Brain microvascular endothelial cell (primary cell): Measurements from ENCODE around the gene GSTCD.
"Not testable (repeated sequence)": the region's sequence is repeated elsewhere in the genome, so short reads cannot be mapped to it uniquely, and the experiment has no call there.

Experiments used
- DNase-seq: peaks from one replicate; pipeline ENCODE4 v3.0.0-alpha.2; 2020
- H3K27ac ChIP-seq: fragments of 250-450 bp; sonication (Bioruptor Pico); 2 replicates; pipeline ENCODE4 v1.5.1; 2020; ENCODE audit warnings: mild to moderate bottlenecking, moderate library complexity
- H3K27me3 ChIP-seq: fragments of 250-450 bp; sonication (Bioruptor Pico); replicated peaks from 2 replicates; pipeline ENCODE4 v1.5.1; 2020; ENCODE audit warnings: mild to moderate bottlenecking
- H3K36me3 ChIP-seq: fragments of 250-450 bp; sonication (Bioruptor Pico); replicated peaks from 2 replicates; pipeline ENCODE4 v1.5.1; 2020; ENCODE audit warnings: mild to moderate bottlenecking
- H3K4me3 ChIP-seq: 2 replicates; pipeline ENCODE4 v1.5.1; 2011; ENCODE audit warnings: low read depth, mild to moderate bottlenecking, control low read depth, low read length, moderate library complexity
- CTCF ChIP-seq: IDR thresholded peaks from 2 replicates; pipeline ENCODE4 v1.5.1; 2011; ENCODE audit warnings: low read depth, mild to moderate bottlenecking, moderate library complexity, low read length, control low read depth, inconsistent platforms; ENCODE audit errors: missing control alignments
- in situ Hi-C: cut with HindIII; loops from 2 replicates; pipeline ENCODE4 v1.10.0; 2017; ENCODE audit warnings: low sequenced_read_pairs, low pct_ligation_motif_present

The GSTCD gene

GRCh38 chr4:105686571-105686970 is 22.0 kb upstream of the GSTCD start:
- no peak for TF ChIP-seq CTCF
- Histone ChIP-seq H3K27ac (no peak overlapping the region), H3K4me3 (no peak overlapping the region), H3K36me3 (peaks cover 16% of the 10 kb centered on the region), H3K27me3 (no peaks in the 10 kb centered on the region)
- in situ Hi-C loops, result no loop called here
- no peak for DNase-seq

GRCh38 chr4:105694812-105695211 is 13.8 kb upstream of the GSTCD start:
- in situ Hi-C loops, result not testable (repeated sequence)

GRCh38 chr4:105695832-105696231 is 12.8 kb upstream of the GSTCD start:
- H3K27ac ChIP-seq, in situ Hi-C loops, H3K27me3 ChIP-seq, DNase-seq, H3K4me3 ChIP-seq: not testable (repeated sequence)
- H3K36me3 ChIP-seq, result peaks cover 22% of the 10 kb centered on the region

More at GRCh38 chr4:105694812-105695211, 13.8 kb upstream of the GSTCD start:
- not testable (repeated sequence) for DNase-seq, H3K27me3 ChIP-seq, H3K27ac ChIP-seq, H3K4me3 ChIP-seq
- peaks cover 22% of the 10 kb centered on the region for H3K36me3 ChIP-seq

- no peak for DNase-seq
- in situ Hi-C loops, result no loop called here
- no peak overlapping the region for H3K27ac ChIP-seq
- no peaks in the 10 kb centered on the region for H3K27me3 ChIP-seq
- no peak for TF ChIP-seq CTCF
- no peak overlapping the region for H3K4me3 ChIP-seq
- H3K36me3 ChIP-seq, result peaks cover 19% of the 10 kb centered on the region
Observed at GRCh38 chr4:105698607-105699006, 10.0 kb upstream of the GSTCD start.

- no peaks in the 10 kb centered on the region for H3K36me3 ChIP-seq
- H3K27me3 ChIP-seq, result no peaks in the 10 kb centered on the region
- H3K27ac ChIP-seq, result peak overlapping the region; percentile 61
- no peak for DNase-seq
- no peak for TF ChIP-seq CTCF
- peak overlapping the region; percentile 92 for H3K4me3 ChIP-seq
- in situ Hi-C loops, result no loop called here
Observed at GRCh38 chr4:105707782-105708180, 803 bp upstream of the GSTCD start.

- H3K27ac ChIP-seq, result peak overlapping the region; percentile 61
- peak overlapping the region; percentile 92 for H3K4me3 ChIP-seq
Observed at GRCh38 chr4:105709081-105709450, 482 bp downstream of the GSTCD start.

More at GRCh38 chr4:105709081-105709450, 482 bp downstream of the GSTCD start:
- in situ Hi-C loops, result no loop called here
- no peak for TF ChIP-seq CTCF
- Histone ChIP-seq H3K36me3 (no peaks in the 10 kb centered on the region), H3K27me3 (no peaks in the 10 kb centered on the region)
- no peak for DNase-seq
